Ureter (tissue), 1 donor: ENCODE data around the gene TIMM17A. TPM values are rescaled to one million over a fixed set of nuclear protein-coding genes. Genes with fewer than 3 reads are reported as not detected.
"Not testable (repeated sequence)": the region's sequence is repeated elsewhere in the genome, so short reads cannot be mapped to it uniquely, and the experiment has no call there.

ENCODE experiments used
- DNase-seq: peaks from one replicate; pipeline ENCODE4 v3.0.0-alpha.2; 2020; ENCODE audit warnings: low spot score
- total RNA-seq: library from RNA; stranded (reverse); gene quantifications from one replicate; pipeline ENCODE4 v1.2.4, GENCODE V29; 2023
- donor health status: DM: yes; HTN: yes; CAD: no.

TIMM17A gene
- total RNA-seq, 1 donor from 2014 or later = 41.4 TPM

DNA sequence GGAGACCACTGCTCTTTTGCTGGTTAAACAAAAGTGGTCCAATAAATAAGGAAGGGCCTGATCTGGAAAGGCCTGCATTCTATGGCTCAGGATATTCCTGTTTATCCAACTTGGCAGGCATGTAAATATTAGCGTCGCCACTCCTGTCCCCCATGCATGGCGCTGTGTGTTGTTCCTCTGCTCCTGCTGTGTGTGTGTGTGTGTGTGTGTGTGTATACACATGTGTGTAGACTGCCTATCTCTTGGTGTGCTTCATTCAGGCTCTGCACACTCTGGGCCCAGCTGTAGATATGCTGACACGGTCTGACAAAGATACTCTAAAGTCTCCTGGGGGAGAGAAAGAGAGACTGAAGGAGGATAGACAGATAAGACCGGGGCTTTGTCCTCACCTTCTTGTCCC, 15.7 kb upstream of the TIMM17A start:
- DNase-seq = no peak

GRCh38 chr1:201940316-201940715, 15.0 kb upstream of the TIMM17A start:
- not testable (repeated sequence) for DNase-seq

DNA sequence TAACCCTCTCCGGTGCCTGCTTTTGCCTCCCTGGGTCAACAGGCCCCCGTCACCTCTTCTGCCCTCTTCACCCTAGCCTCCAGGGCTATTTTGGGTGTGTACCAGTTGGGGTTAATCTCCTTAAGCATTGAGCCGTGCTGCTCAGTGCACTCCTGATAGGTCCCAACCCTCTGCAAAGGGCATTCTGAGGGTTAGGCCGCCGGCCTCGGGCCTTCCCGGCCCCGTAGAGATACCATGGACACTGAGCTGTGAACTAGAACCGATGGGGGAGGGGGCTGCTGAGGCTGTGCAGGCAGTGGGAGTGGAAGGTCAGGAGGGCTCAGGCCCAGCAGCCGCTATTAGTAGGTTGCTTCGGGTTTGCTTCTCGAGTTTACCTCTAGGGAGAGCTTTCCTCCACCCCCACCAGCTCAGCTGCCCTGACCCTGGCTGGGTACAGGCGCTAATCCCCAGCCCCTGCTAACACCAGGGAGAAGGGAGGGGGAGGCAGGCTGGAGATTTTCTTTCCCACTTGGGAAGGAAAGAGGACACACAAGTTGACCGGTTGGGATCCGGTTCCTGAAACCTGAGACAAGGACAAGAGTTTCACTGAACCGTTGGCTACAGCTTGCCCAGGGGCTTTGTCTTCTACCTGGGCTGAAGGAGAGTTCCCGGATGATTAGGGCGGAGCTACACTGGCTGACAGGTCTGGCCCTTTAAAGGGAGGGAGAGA, 13.7 kb upstream of the TIMM17A start:
- DNase-seq = no peak

DNA sequence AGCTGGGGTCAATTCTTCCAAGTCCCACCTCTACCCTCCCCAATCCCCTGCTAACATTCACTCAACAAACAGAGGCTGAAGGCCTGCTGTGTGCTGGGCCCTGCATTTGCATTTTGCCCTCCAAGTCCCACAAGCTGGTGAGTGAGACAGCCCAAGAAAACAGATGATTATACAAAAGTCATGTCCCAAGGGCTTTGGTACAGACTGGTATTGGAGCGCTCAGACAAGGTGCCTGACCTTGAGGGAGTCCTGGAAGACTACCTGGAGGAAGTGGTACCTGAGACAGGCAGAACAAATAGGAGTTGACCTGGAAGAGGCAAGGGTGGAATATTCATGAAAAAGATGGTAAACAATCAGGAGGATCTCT, 13.2 kb upstream of the TIMM17A start:
- no peak for DNase-seq

- DNase-seq = no peak
Observed at GRCh38 chr1:201944002-201944401, 11.3 kb upstream of the TIMM17A start.

- DNase-seq = no peak
Observed at GRCh38 chr1:201944639-201945038, 10.7 kb upstream of the TIMM17A start.

DNA sequence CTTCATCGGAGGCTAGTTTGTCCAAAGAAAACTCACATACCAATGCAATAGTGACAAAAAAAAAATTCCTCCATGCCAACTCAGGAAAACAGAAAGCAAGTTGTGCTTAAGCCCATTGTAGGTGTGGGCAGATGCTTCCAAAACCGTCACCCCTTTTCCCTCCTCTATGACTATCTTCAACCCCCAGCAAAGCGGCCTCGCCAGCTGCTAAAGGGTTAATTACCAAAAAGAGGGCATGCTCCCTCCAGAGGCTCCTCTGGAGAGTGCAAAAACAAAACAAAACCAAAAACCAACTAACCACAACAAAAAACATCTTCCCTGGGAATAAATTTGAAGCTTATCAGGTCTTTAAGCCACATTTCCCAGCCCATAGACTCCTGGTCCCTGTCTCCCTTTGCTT, 10.1 kb upstream of the TIMM17A start:
- DNase-seq = no peak

- DNase-seq = no peak
Observed at GRCh38 chr1:201945863-201946223, 9.5 kb upstream of the TIMM17A start.

DNA sequence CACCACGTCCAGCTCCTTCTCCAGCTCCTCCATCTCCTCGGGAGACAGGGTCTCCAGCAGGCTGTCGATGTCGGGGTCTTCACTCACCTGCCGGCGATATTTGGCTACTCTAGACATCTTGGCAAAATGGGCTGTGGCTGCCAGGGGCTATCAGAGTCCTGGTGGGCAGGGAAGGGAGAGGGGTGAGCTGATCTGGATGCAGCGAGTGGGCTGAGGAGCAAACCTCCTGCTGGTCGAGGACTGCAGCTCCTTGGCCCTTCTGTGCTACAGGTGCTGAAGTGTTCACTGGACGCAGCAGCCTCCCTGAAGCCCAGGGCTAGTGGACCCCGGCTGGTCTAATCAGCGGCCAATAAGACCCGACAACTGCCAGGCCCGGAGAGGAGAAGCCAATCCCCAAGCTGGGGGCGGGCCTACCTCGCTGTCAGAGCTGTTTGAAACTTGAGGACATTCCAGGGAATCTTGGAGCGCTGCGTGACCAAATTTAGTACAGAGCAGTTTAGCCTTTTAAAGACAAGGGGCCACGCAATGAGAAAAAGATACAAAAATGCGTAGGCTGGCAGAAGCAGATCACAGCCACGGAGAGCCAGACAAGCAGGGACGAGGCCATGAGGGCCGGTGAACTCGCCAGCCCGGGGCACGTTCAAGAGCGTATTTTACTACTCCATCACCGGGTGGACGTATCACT, 8.9 kb upstream of the TIMM17A start, which contains the start of gene LMOD1:
Gene LMOD1, minus strand, starts transcription at position 325 of the 685 bp plus-strand sequence. Its CDS starts 208 bp downstream, at position 117.
- DNase-seq = peak; percentile 91

GRCh38 chr1:201947697-201948008, 7.7 kb upstream of the TIMM17A start:
- DNase-seq = no peak

DNA sequence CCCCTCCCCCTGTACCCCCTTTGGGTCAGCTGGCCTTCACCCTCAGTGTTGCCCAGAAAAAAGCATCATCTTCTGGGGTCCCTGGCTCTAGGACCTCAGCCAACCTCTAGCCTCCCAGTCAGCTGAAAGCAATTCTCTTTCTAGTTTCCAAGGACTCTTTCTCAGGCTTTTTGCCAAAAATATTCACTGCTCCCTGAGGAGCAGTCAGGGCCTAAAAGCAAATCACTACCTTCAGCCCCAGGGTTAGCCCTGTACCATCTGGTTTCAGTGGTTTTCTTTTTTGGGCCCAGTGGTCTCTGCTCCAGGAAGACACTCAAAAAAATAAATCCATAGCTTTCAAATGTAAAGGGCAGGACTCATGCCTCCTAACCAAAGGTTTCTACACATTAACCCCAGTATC, 5.8 kb upstream of the TIMM17A start:
- no peak for DNase-seq

DNA sequence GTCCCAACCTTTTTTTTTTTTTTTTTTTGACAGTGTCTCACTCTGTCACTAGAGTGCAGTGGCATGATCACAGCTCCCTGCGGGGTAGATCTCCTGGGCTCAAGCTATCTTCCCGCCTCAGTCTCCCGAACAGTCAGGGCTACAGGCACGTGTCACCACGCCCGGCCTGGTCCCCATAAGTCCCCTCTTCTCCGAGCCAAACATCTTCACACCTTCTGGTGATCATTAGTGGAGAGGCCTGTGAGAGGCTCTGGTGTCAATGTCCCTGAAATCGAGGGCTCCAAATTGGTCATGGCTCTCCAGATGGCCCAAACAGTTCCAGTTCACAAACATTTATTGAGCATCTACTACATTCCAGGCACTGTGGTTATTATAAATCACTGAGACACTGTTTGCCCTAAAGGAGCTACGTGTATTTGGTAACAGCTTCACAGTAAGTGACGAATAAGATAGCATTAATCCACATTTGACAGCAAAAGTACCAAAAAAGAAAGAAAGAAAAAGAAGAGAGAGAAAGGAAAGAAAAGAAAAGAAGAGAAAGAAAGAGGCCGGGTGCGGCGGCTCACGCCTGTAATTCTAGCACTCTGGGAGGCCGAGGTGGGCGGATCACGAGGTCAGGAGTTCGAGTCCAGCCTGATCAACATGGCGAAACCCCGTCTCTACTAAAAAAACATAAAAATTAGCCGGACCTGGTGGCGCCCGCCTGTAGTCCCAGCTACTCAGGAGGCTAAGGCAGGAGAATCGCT, 867 bp upstream of the TIMM17A start:
- no peak for DNase-seq

DNA sequence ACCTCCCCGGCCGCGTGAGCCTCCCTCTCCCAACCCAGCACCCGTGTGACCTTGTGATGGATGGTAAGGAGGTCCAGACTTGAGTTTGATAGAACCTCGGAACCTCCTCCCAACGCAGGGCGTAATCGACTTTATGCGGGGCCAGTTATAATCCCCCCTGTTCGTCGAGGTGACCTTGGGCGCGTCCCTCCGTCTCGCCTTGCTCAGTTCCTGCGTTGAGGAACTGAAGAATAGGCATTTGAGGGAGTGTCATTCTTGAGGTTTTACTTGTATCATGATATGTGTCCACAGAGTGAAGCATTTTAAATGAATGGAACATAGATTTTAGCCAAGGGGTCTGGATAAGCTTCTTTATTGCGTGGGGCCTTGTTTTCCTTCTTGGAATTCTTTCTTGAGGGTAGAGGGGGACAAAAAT, 433 bp downstream of the TIMM17A start:
- no peak for DNase-seq

GRCh38 chr1:201958348-201958747, 3.0 kb downstream of the TIMM17A start:
- DNase-seq = no peak

GRCh38 chr1:201962382-201962781, 7.1 kb downstream of the TIMM17A start:
- DNase-seq = not testable (repeated sequence)

- no peak for DNase-seq
Observed at GRCh38 chr1:201964261-201964660, 9.0 kb downstream of the TIMM17A start.

- DNase-seq = no peak
Observed at GRCh38 chr1:201966171-201966570, 10.9 kb downstream of the TIMM17A start.

GRCh38 chr1:201968202-201968925, 13.1 kb downstream of the TIMM17A start:
- DNase-seq = no peak

DNA sequence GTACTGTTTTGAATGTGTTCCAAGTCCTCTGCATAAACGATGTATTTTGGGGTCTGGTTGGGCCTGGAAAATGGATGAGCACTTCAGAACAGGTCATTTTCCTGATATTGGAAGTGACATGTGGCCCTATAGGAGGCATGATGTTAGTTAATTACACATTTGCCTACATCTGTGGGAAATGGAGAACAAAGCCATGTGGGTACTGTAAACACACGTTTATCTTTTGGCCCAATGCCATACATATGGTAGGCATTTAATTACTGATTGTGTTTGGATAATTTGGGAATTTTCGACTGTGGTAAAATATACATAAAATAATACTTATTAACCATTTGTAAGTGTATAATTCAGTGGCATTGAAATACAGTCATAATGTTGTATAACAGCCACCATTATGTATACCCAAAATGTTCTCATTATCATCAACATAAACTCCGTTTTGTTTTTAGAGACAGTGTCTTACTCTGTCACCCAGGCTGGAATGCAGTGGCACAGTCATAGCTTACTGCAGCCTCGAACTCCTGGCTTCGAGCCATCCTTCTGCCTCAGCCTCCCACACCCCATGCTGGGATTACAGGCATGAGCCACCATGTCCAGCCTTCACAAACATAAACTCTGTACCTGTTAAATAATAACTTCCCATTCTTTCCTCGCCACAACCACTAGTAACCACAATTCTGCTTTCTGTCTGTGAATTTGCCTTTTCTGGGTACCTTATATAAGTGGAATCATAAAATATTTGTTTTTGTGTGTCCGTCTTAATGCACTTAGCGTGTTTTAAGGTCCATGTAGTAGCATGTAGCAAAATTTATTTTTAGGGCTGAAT, 15.2 kb downstream of the TIMM17A start:
- no peak for DNase-seq

DNA sequence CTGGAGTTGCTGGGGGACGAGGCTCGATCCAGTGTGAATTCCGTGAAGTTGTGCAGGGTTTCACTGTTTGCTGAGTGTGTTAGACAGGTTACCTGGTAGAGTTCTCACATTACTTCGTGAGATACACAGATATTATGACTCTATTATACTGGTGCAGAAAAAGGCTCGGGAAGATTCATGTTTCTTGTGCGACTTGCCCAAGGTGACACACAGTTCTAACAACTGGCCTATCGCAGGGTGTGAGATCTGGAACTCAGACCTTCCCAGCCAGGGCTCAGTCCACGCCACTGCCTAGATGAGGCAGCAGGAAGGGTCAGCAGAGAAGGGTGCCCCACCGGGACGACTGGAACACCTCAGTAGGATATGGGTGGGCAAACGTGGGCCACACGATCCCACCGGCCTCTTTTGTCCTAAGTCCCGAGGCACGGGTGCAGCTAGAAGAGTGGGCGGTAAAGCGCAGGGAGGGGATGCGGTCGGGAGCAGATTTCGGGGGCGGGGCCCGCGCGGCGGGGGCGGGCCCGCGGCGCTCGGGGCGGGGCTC, 26.8 kb downstream of the TIMM17A start:
- DNase-seq = peak; percentile 74
